ENCODE data around the gene GLDC. TPM values are rescaled to one million over a fixed set of nuclear protein-coding genes. Genes with fewer than 3 reads are reported as not detected.
A peak's percentile ranks its signal among the peaks of the same experiment; 100 is the strongest.

GLDC gene
- total RNA-seq, 1 experiment from 2014 or later, result 145 TPM

GRCh38 chr9:6631207-6631512 is 14.4 kb downstream of the GLDC start (continued):
- TF ChIP-seq, protein P1, sequence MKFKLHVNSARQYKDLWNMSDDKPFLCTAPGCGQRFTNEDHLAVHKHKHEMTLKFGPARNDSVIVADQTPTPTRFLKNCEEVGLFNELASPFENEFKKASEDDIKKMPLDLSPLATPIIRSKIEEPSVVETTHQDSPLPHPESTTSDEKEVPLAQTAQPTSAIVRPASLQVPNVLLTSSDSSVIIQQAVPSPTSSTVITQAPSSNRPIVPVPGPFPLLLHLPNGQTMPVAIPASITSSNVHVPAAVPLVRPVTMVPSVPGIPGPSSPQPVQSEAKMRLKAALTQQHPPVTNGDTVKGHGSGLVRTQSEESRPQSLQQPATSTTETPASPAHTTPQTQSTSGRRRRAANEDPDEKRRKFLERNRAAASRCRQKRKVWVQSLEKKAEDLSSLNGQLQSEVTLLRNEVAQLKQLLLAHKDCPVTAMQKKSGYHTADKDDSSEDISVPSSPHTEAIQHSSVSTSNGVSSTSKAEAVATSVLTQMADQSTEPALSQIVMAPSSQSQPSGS (CRISPR knock-in tag; IDR thresholded peaks at IDR 0.05; ENCODE audit: borderline replicate concordance, low read depth), result no peak
- TF ChIP-seq AR (CRISPR knock-in tag; IDR thresholded peaks at IDR 0.05), result no peak
- no peak for TF ChIP-seq ZNF396 (CRISPR knock-in tag; IDR thresholded peaks at IDR 0.05; ENCODE audit: borderline replicate concordance)
- no peak for TF ChIP-seq ZBTB21 (CRISPR knock-in tag; IDR thresholded peaks at IDR 0.05; ENCODE audit: borderline replicate concordance)

GRCh38 chr9:6630502-6631206 is 14.9 kb downstream of the GLDC start:
- Mint-ChIP-seq H3K4me1 (peaks cover 56% of the 10 kb centered on the region), H3K36me3 (peaks cover 2% of the 10 kb centered on the region), H3K9me3 (no peaks in the 10 kb centered on the region), H3K27me3 (ENCODE audit: low read depth) (no peaks in the 10 kb centered on the region), H3K27ac (peak overlapping the region; percentile 44; the same call in 1 of the 2 replicates), H3K4me3 (no peak overlapping the region)
- ChIA-PET POLR2A (interaction anchor here (0.6 kb wide), 1 partner anchor 711 kb away, joined by 3 read pairs; no protein-coding TSS in a partner anchor), CTCF (no interaction called here)
- DNase-seq (ENCODE audit: low spot score) (no peak), ATAC-seq (no peak)
- TF ChIP-seq ETV6 (CRISPR knock-in tag; IDR thresholded peaks at IDR 0.05) (no peak), E2F4 (CRISPR knock-in tag; IDR thresholded peaks at IDR 0.05; ENCODE audit: borderline replicate concordance, low read depth) (no peak), SMAD3 (CRISPR knock-in tag; IDR thresholded peaks at IDR 0.05; ENCODE audit: borderline replicate concordance) (no peak), EMX1 (CRISPR knock-in tag; IDR thresholded peaks at IDR 0.05) (no peak), ZNF416 (CRISPR knock-in tag; IDR thresholded peaks at IDR 0.05) (no peak), IRF2 (CRISPR knock-in tag; IDR thresholded peaks at IDR 0.05; ENCODE audit: borderline replicate concordance, low read depth) (no peak), ZMAT4 (CRISPR knock-in tag; IDR thresholded peaks at IDR 0.05) (no peak), SMAD4 (CRISPR knock-in tag; IDR thresholded peaks at IDR 0.05) (no peak), IRF1 (CRISPR knock-in tag; IDR thresholded peaks at IDR 0.05) (no peak), ELF4 (CRISPR knock-in tag; IDR thresholded peaks at IDR 0.05; ENCODE audit: low read depth) (no peak), ZSCAN18 (CRISPR knock-in tag; IDR thresholded peaks at IDR 0.05) (no peak)
- TF ChIP-seq, protein P2, sequence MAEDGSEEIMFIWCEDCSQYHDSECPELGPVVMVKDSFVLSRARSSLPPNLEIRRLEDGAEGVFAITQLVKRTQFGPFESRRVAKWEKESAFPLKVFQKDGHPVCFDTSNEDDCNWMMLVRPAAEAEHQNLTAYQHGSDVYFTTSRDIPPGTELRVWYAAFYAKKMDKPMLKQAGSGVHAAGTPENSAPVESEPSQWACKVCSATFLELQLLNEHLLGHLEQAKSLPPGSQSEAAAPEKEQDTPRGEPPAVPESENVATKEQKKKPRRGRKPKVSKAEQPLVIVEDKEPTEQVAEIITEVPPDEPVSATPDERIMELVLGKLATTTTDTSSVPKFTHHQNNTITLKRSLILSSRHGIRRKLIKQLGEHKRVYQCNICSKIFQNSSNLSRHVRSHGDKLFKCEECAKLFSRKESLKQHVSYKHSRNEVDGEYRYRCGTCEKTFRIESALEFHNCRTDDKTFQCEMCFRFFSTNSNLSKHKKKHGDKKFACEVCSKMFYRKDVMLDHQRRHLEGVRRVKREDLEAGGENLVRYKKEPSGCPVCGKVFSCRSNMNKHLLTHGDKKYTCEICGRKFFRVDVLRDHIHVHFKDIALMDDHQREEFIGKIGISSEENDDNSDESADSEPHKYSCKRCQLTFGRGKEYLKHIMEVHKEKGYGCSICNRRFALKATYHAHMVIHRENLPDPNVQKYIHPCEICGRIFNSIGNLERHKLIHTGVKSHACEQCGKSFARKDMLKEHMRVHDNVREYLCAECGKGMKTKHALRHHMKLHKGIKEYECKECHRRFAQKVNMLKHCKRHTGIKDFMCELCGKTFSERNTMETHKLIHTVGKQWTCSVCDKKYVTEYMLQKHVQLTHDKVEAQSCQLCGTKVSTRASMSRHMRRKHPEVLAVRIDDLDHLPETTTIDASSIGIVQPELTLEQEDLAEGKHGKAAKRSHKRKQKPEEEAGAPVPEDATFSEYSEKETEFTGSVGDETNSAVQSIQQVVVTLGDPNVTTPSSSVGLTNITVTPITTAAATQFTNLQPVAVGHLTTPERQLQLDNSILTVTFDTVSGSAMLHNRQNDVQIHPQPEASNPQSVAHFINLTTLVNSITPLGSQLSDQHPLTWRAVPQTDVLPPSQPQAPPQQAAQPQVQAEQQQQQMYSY (CRISPR knock-in tag; IDR thresholded peaks at IDR 0.05), result no peak
- TF ChIP-seq, protein P3, sequence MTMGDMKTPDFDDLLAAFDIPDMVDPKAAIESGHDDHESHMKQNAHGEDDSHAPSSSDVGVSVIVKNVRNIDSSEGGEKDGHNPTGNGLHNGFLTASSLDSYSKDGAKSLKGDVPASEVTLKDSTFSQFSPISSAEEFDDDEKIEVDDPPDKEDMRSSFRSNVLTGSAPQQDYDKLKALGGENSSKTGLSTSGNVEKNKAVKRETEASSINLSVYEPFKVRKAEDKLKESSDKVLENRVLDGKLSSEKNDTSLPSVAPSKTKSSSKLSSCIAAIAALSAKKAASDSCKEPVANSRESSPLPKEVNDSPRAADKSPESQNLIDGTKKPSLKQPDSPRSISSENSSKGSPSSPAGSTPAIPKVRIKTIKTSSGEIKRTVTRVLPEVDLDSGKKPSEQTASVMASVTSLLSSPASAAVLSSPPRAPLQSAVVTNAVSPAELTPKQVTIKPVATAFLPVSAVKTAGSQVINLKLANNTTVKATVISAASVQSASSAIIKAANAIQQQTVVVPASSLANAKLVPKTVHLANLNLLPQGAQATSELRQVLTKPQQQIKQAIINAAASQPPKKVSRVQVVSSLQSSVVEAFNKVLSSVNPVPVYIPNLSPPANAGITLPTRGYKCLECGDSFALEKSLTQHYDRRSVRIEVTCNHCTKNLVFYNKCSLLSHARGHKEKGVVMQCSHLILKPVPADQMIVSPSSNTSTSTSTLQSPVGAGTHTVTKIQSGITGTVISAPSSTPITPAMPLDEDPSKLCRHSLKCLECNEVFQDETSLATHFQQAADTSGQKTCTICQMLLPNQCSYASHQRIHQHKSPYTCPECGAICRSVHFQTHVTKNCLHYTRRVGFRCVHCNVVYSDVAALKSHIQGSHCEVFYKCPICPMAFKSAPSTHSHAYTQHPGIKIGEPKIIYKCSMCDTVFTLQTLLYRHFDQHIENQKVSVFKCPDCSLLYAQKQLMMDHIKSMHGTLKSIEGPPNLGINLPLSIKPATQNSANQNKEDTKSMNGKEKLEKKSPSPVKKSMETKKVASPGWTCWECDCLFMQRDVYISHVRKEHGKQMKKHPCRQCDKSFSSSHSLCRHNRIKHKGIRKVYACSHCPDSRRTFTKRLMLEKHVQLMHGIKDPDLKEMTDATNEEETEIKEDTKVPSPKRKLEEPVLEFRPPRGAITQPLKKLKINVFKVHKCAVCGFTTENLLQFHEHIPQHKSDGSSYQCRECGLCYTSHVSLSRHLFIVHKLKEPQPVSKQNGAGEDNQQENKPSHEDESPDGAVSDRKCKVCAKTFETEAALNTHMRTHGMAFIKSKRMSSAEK (CRISPR knock-in tag; IDR thresholded peaks at IDR 0.05; ENCODE audit: borderline replicate concordance), result no peak

All from WTC11 (cell line).